Heart left ventricle (tissue), 16 donors: ENCODE results near the gene HS6ST3. TPM values are rescaled to one million over a fixed set of nuclear protein-coding genes. Genes with fewer than 3 reads are reported as not detected.

Experiments
- ATAC-seq, 4 donors: fragments of 200-7000 bp; cut with Tn5 transposase; one replicate each; pipeline ENCODE4 v1.9.1; 2020 to 2022; ENCODE audit warnings: moderate library complexity in 4 of 4, mild to moderate bottlenecking in 3 of 4, moderate number of reproducible peaks in 1 of 4
- DNase-seq, 5 donors: peaks; one replicate each; pipeline ENCODE4 v3.0.0-alpha.2; 2020
- H3K27ac ChIP-seq, 12 donors: fragments of 200-600 bp; sonication (generic) in 4 of 12; one replicate each; pipeline versions ENCODE4 v1.5.0 to v1.8.0; 2016 to 2022; ENCODE audit warnings: mild to moderate bottlenecking in 2 of 12
- H3K27me3 ChIP-seq, 9 donors: fragments of 200-600 bp; sonication (generic) in 2 of 9; one replicate each; pipeline versions ENCODE4 v1.5.1 to v1.8.0; 2016 to 2022; ENCODE audit warnings: mild to moderate bottlenecking in 3 of 9
- H3K36me3 ChIP-seq, 9 donors: fragments of 200-600 bp; sonication (generic) in 2 of 9; one replicate each; pipeline versions ENCODE4 v1.5.0 to v1.8.0; 2018 to 2022; ENCODE audit warnings: mild to moderate bottlenecking in 2 of 9
- H3K4me1 ChIP-seq, 12 donors: fragments of 200-600 bp; sonication (generic) in 4 of 12; one replicate each; pipeline versions ENCODE4 v1.5.0 to v1.8.0; 2016 to 2022; ENCODE audit warnings: mild to moderate bottlenecking in 3 of 12
- H3K4me3 ChIP-seq, 12 donors: fragments of 200-600 bp; sonication (generic) in 4 of 12; one replicate each; pipeline versions ENCODE4 v1.5.0 to v1.8.0; 2017 to 2022; ENCODE audit warnings: mild to moderate bottlenecking in 9 of 12, moderate library complexity in 4 of 12
- H3K9me3 ChIP-seq, 12 donors: fragments of 200-600 bp; sonication (generic) in 4 of 12; one replicate each; pipeline versions ENCODE4 v1.5.0 to v1.8.0; 2016 to 2022; ENCODE audit warnings: mild to moderate bottlenecking in 1 of 12
- CTCF ChIP-seq, 12 donors: fragments of 200-600 bp; sonication (generic) in 4 of 12; IDR thresholded peaks; one replicate each; pipeline versions ENCODE4 v1.5.0 to v1.8.0; 2018 to 2022; ENCODE audit warnings: antibody characterized with exemption in 12 of 12, mild to moderate bottlenecking in 5 of 12
- POLR2A ChIP-seq, 2 donors: fragments of 450-650 bp; IDR thresholded peaks; one replicate each; pipeline ENCODE4 v1.6.1; 2017; ENCODE audit warnings: antibody characterized with exemption in 2 of 2, mild to moderate bottlenecking in 2 of 2, moderate library complexity in 2 of 2
- WGBS, 4 donors: extraction: QIAGEN DNeasy Blood & Tissue Kit in 2 of 4; methylation state at CpG; one replicate each; pipeline versions ENCODE4 v1.1.5 to v1.1.7; 2013 to 2018; 5-methylcytosine and 5-hydroxymethylcytosine counted together
- intact Hi-C, 10 donors: fragments of 100-400 bp; cut with DNase I; formaldehyde crosslinking; loops; one replicate each; pipeline versions ENCODE4 v1.11.1 to v1.14.2; 2022
- polyA plus RNA-seq, 2 donors: library from polyadenylated mRNA; stranded (reverse); fragments of 200-250 nt; gene quantifications; one replicate each; pipeline ENCODE4 v1.2.3, GENCODE V29; 2013
- total RNA-seq, 9 donors: library from RNA; depleted of rRNA in 2 of 9; stranded (reverse); fragments of >200 nt in 2 of 9; fragmentation: NEBNext Ultra II Directional in 3 of 9; extraction: Animal tissue kit (Norgen Biotek cat#: 25700) in 3 of 9; gene quantifications; one replicate each; pipeline versions ENCODE4 v1.1.0 to v1.2.4, GENCODE V29; 2016 to 2023
- donor health status: ischemic (EF 13 %, LVEDD 7.1; RV severe dilation, severe dysfunction).
- donor health status: healthy with polysubstance abuse.
- donor health status: DM: no; HTN: yes; CAD: no.
- donor health status: DM: no; HTN: no; CAD: no.
- donor health status: ischemic (EF 25% LVEDD 6.9; RV normal size, moderate dysfunction).
- donor health status: ischemic (EF 25% LVEDD 5.7; RV mildly dilated, moderate dysfunction).
- donor health status: healthy.
- donor health status: DM: yes; HTN: yes; CAD: no.
- donor health status: ischemic (EF 35%, LVEDD 5.7; RV mildly dilated, moderate dysfunction).
- donor health status: nonischemic (EF 11% LVEDD 7.7; RV severe dilation, severe dysfunction).
- donor health status: DM: yes; HTN: yes; CAD: no.
- donor health status: PGD.
- donor health status: ischemic (EF 29% LVEDD 5.4; RV normal size, mild dysfunction).
- donor health status: nonischemic (EF 23%, LVEDD 6.1; RV moderate dilation, normal function).

The HS6ST3 gene
- total and polyA plus RNA-seq, 11 donors, result 0.01 to 5.2 (median 1.2) TPM

GRCh38 chr13:96398486-96398885, 308.6 kb downstream of the HS6ST3 start:
- H3K9me3 ChIP-seq, result no peaks in the 10 kb centered on the region
- TF ChIP-seq POLR2A (IDR thresholded peaks at IDR 0.05) (no peak), CTCF (IDR thresholded peaks at IDR 0.05) (no peak)
- peak in 1 of 4 donors; percentile 22 for ATAC-seq
- no peak for DNase-seq
- H3K27me3 ChIP-seq, result no peaks in the 10 kb centered on the region
- no peaks in the 10 kb centered on the region for H3K36me3 ChIP-seq
- H3K4me1 ChIP-seq, result no peaks in the 10 kb centered on the region
- intact Hi-C loops, result no loop called here
- no peak overlapping the region for H3K27ac ChIP-seq
- no peak overlapping the region for H3K4me3 ChIP-seq
- 49 to 74% (median 70%) methylated on average over 4 of the region's 4 CpGs for WGBS, 4 donors

- no peaks in the 10 kb centered on the region for H3K27me3 ChIP-seq
- H3K36me3 ChIP-seq, result no peaks in the 10 kb centered on the region
- WGBS, 4 donors, result 65 to 86% (median 75%) methylated on average over 1 of the region's 1 CpG
- no peak for ATAC-seq
- no peak for DNase-seq
- no peaks in the 10 kb centered on the region for H3K4me1 ChIP-seq
- H3K4me3 ChIP-seq, result no peak overlapping the region
- intact Hi-C loops, result no loop called here
- no peaks in the 10 kb centered on the region for H3K9me3 ChIP-seq
- H3K27ac ChIP-seq, result no peak overlapping the region
- TF ChIP-seq CTCF (IDR thresholded peaks at IDR 0.05), result no peak
- TF ChIP-seq POLR2A (IDR thresholded peaks at IDR 0.05), result no peak
These were observed 313.3 kb downstream of the HS6ST3 start for GRCh38 chr13:96403241-96403640.

GRCh38 chr13:96403651-96404050, 313.7 kb downstream of the HS6ST3 start:
- no peaks in the 10 kb centered on the region for H3K27me3 ChIP-seq
- intact Hi-C loops, result no loop called here
- H3K4me1 ChIP-seq, result no peaks in the 10 kb centered on the region
- no peaks in the 10 kb centered on the region for H3K9me3 ChIP-seq
- H3K4me3 ChIP-seq, result no peak overlapping the region
- 85 to 87% (median 86%) methylated on average over 2 of the region's 2 CpGs for WGBS, 4 donors
- no peak for DNase-seq
- TF ChIP-seq CTCF (IDR thresholded peaks at IDR 0.05) (no peak), POLR2A (IDR thresholded peaks at IDR 0.05) (no peak)
- H3K27ac ChIP-seq, result no peak overlapping the region
- no peak for ATAC-seq
- H3K36me3 ChIP-seq, result no peaks in the 10 kb centered on the region

- Histone ChIP-seq H3K27me3 (no peaks in the 10 kb centered on the region), H3K4me1 (no peaks in the 10 kb centered on the region), H3K4me3 (no peak overlapping the region), H3K27ac (no peak overlapping the region), H3K36me3 (no peaks in the 10 kb centered on the region), H3K9me3 (no peaks in the 10 kb centered on the region)
- no peak for ATAC-seq
- TF ChIP-seq CTCF (IDR thresholded peaks at IDR 0.05), result no peak
- no peak for TF ChIP-seq POLR2A (IDR thresholded peaks at IDR 0.05)
- 52 to 76% (median 65%) methylated on average over 1 of the region's 1 CpG for WGBS, 4 donors
- intact Hi-C loops, result no loop called here
- no peak for DNase-seq
These were observed 326.0 kb downstream of the HS6ST3 start for GRCh38 chr13:96415831-96416385.
